ENCODE results near the gene DST.

The DST gene

DNA sequence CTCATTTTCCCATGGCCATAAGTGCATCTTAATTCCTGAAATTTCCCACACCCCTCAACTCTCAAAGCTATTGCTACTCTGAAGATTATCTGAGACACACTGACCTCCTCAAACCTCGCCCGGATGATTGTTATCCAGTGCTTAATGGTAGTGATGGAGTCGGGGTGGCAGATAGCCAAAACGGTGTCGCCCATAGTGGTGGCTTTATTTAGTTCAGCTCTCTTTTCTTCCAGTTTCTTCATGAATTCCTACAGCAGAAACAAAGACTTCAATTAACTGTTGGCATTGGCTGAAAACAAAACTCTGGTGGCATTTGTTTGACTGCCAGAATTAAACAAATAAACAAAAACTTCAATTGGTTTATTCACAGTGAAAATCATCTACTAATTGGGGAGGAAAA is 165.4 kb downstream of the DST start:
- DNase-seq = no peak

DNA sequence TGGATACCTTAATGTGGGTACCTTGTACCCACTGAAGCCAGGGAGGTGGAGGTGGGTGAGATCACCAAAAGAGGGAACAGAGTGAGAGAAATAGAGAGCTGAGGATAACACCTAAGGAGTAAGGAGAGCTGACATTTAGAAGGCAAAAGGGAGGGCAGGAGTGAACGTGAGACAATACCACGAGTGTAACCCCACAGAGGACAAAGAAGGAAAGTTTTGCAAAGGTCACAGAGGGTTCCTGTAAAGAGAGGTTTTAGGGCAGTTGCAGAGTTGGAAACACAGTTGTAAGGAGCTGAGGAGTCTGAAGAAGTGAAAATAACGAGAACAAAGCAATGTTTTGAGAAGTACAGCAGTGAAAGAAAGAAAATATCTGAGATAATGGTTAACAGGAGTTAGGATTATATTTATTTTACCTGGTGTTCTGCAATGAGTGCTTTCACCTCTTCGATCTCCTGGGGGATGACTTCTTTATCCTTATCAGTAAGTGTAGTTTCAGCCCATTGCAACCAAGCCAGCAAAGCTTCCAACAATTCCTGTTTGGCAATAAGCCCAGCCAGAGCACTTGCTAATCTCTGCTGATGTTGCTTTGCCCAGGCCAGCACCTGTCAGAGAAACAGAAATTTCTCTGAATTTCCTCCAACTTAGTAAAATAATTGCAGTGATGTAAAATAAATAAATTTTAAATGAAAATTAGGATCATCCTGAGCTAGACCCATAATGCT is 166.8 kb downstream of the DST start:
- no peak for DNase-seq

- DNase-seq = no peak
Observed at GRCh38 chr6:56474532-56474931, 168.2 kb downstream of the DST start.

GRCh38 chr6:56463443-56463842 is 179.2 kb downstream of the DST start:
- DNase-seq = no peak

GRCh38 chr6:56459030-56459805 is 183.5 kb downstream of the DST start:
- DNase-seq = no peak

DNA sequence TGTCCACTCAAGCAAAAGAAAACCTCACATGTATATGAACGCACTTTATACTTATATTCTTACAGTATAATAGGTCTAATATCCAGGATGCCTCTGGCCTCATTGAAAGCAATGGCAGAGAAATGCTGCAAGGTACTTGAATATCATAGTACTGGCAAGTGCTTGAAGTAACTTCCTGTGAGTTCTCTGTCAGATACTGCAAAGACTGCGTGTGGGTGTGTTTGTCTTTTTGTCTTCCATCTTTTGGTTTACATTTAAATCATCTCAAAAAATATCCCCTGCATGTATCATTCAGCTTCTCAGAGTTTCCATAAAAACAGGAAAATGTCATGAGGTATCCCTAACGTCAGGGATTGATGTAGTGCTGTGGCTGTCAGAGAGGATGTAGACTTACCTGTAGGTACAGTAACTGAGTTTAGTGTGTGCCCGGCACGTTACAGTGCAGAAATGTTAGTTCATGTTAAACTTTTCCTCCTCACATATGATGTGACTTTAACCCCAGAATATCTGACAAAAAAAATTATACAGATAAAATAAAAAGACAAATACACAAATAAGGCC is 184.3 kb downstream of the DST start:
- no peak for DNase-seq

- DNase-seq = no peak
Observed at GRCh38 chr6:56456785-56457184, 185.9 kb downstream of the DST start.

- no peak for DNase-seq
Observed at GRCh38 chr6:56450882-56451739, 191.6 kb downstream of the DST start.

DNA sequence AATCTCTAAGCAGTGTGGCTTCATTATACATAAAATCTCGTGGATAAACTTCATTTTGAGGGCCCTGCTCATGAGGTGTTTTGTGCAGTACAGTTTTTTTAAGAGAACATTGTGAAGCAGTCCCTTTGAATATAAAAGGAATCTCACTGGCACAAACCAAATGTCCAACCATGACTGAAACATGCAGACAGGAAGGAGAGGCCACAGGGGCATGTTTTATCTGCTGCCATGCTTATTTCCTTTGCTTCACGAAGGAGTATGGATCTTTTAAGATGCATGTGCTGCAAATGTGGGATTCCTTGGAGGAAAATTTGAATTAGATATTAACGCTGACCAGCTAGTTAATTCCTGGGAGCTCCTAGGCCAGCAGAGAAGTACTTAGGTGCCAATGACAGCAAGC is 192.3 kb downstream of the DST start:
- no peak for DNase-seq

DNA sequence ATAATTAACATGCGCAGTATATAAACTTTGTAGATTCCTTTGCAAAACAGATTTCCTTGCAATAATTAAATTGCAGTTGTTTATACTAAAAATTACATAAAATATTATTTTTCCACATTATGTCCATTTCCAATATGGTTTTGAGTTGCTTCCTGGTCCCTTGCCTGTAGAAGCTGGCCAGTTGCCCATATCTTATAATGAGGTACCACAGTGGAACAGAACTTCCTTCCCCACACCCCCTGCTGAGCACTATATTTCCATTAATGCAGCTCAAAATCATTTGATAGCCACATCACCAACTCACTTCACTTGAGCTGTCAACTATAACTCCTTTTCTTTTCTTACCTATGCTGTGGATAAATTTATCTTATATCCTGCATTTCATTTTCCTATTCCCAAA is 194.6 kb downstream of the DST start:
- DNase-seq = no peak

DNA sequence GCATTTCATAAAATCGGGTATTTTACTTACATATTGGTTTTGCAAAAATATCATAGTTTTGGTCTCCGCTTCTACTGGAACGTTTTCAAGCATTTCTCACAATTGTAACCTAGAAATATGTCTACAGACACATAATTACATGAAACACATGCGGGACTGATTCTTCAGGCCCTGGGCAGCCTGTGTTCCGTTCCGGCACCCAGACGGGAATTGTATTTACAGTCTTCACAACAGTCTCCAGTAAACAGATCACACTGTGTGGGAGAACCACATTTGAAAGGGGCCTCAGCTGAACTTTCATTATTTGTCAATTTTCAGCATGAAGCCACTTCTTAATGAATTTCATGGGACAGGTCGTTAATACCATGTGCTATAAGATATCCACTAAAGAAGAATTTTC is 196.9 kb downstream of the DST start:
- no peak for DNase-seq

DNA sequence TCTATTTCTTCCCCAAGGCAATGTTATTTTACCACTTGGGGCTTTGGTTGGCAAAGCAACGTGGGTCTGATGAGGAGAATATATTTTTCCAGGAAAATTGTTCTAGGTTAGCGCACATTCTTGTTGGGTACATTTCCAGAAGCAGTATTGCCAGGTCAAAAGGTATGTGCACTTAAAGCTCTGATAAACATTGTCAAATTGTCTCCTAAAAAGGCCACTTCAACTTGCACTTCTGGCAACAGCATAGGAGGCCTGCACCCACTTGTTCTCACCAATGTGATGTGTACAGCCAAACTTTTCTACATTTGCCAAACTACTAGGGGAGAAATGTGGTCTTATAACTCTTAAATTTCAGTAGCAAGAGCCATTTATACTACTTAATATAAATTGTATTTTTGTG is 197.8 kb downstream of the DST start:
- no peak for DNase-seq

GRCh38 chr6:56440551-56440981 is 202.1 kb downstream of the DST start:
- no peak for DNase-seq

DNA sequence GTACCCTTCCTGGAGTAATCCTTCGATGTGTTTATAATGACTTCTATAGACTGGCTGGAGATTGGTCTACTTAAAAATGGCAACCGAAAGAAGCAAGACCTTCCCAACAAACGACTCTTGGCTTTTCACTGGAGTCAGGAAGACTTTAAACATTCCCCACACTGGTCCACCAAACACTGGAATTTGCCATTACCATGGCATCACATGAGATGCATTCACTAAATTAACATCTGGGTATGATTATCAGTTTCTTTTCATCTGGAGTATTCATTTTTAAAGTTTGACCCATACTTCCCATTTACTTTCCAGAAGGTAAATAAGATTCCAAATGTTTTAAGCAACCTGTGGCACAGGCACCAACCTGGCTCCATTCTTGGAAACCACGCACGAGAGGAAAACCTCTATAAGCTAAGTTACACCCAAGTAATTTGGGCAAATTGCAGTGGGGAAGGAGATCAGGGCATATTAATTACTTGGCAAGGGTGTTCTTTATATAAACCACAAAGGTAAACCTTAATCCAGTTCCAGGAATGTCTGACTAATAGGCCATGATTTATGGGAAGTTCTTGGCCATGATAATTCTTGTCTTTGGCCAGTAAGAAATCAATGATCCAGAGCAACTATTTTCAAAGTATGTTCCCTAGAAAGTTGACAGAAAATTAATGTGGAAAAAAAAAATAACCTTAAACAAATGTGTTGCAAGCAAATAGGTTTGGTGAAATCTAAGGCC is 205.4 kb downstream of the DST start:
- no peak for DNase-seq

DNA sequence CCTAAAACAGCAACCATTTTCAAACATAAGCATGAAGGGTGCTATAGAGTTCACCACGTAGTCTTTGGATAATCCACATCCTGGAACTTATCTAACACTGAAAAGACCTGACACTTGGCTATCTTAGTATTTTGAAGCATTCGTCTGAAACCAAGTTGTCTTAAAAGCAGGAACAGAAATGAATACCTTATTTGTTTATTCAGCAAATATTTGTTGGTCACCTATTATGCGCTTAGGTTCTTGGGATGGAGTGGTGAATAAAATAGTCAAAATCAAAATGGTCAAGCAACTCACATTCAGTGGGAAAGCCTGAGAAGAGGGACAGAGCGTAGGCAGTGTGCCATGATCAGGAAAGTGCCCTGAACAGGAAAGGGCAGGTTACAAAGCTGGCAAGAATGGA is 206.9 kb downstream of the DST start:
- DNase-seq = no peak

DNA sequence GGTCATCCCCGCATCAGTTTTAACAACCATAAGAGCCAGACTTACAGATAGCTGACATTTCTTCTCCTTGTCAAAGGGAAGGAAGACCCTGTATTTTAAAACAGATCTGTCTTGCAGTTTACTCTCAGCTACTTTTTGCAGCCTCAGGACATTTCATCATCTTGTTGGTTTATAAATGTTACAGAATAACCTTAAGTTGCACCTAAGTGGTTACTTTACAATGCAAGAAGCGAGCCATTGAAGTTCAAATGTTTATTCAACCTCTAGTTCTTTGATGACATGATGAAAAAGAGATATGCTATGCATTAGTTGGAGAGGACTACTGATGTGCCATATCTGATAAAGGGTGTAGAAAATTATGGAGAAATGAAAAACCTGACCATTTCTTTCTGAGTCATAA is 207.4 kb downstream of the DST start:
- DNase-seq = no peak

GRCh38 chr6:56434606-56435005 is 208.1 kb downstream of the DST start:
- no peak for DNase-seq

GRCh38 chr6:56433119-56433518 is 209.6 kb downstream of the DST start:
- DNase-seq = no peak

GRCh38 chr6:56432194-56432593 is 210.5 kb downstream of the DST start:
- DNase-seq = no peak

DNA sequence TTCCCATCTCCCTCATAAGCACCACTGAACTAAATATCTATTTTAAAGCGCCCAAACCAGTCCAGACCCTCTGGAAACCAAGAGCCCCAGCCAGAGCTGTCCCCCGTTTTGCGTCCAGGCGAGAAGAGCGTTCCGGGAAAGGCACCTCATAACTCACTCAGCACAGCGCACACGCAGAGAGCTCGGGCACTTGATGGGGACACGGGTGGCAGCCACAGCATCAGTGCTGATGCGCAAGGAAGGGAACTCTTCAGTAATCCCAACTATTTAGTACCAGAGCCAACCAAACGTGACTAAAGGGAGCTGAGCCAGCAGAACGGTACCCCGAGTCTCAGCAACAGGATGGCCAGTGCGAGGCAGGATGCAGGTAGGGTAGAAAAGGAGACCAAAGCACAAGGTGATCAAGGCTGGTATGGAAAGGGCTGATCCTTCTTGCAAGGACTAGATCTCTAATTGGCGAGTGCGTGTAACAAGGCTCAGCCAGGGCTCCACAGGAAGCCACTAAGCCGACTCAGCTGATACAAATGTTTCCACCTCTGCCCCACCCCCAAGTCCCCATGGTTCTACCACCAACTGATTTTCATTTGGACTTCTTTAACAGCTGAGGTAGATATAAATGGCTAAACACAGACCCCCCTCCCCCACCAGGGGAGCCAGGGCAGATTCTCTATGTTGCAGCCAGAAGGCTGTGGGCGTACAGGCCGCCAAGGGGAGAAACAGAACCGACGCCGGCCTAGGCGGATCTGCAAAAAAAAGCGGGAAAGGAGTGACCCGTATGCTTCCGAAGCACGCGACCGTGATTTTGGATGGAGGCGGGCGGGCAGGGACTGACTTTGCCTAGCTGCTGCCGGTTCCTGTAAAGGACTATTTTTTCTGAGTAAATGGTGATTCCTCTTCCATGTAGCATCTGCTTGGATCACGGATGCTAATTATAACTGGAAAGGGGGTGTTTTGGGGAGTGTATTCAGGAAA is 211.8 kb downstream of the DST start:
- no peak for DNase-seq

DNA sequence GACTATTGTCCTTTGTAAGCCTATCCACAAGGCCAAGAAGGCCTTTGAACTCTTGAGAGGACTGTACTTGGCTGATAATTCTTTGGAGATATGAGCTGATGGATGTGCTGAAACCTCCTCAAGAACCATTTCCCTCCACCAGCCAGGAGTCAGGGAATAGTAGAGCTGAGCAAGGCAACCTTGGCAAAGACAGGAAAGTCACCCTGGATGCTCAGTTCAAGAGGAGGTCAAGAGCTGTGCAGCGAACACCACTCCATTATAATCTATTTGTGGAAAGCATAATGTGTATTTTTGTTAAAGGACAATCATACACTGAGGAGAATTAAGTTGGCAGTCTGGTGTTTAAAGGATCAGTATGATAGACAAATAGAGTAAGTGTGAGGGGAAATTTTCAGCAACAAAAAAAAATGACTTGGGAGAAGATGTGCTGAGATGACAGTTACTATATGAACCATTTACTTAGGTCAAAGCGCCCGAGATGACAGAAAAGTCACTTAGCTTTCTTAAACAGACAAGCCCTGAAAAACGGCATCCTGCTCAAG is 218.1 kb downstream of the DST start:
- no peak for DNase-seq
